ENCODE results near the gene CABLES2.

CABLES2 gene

GRCh38 chr20:62357187-62357667 lies 49.9 kb downstream of the CABLES2 start:
- H3K9me3 ChIP-seq (ENCODE audit: control insufficient read depth, insufficient read depth, low read length), result no peaks in the 10 kb centered on the region
- no peak overlapping the region for H3K4me3 ChIP-seq (ENCODE audit: low read length)
- no peak for TF ChIP-seq CTCF (IDR thresholded peaks at IDR 0.05; ENCODE audit: low read depth, low read length, poor library complexity, severe bottlenecking)
- no peak for TF ChIP-seq EZH2phosphoT487 (IDR thresholded peaks at IDR 0.05; ENCODE audit: borderline replicate concordance, low read length)
- no peak overlapping the region for H3K4me2 ChIP-seq (ENCODE audit: low read length)
- no peaks in the 10 kb centered on the region for H3K79me2 ChIP-seq (ENCODE audit: control insufficient read depth, low read length)
- H3K36me3 ChIP-seq (ENCODE audit: control insufficient read depth, low read length), result no peaks in the 10 kb centered on the region
- H3K27ac ChIP-seq (ENCODE audit: low read depth, low read length), result no peak overlapping the region
- H3K27me3 ChIP-seq (ENCODE audit: control insufficient read depth, low read length), result no peaks in the 10 kb centered on the region
- peaks cover 17% of the 10 kb centered on the region for H3K4me1 ChIP-seq (ENCODE audit: control insufficient read depth, low read length)
- H3F3A ChIP-seq (ENCODE audit: control insufficient read depth, insufficient read depth), result no peaks in the 10 kb centered on the region
- H4K20me1 ChIP-seq (ENCODE audit: control insufficient read depth, insufficient read depth, low read depth, low read length), result no peaks in the 10 kb centered on the region
- H3K9me2 ChIP-seq (replicated peaks; ENCODE audit: control insufficient read depth, low read length), result no peaks in the 10 kb centered on the region

- H3K9me3 ChIP-seq (ENCODE audit: control insufficient read depth, insufficient read depth, low read length), result no peaks in the 10 kb centered on the region
- peaks cover 17% of the 10 kb centered on the region for H3K4me1 ChIP-seq (ENCODE audit: control insufficient read depth, low read length)
- no peaks in the 10 kb centered on the region for H4K20me1 ChIP-seq (ENCODE audit: control insufficient read depth, insufficient read depth, low read depth, low read length)
- H3F3A ChIP-seq (ENCODE audit: control insufficient read depth, insufficient read depth), result no peaks in the 10 kb centered on the region
- no peaks in the 10 kb centered on the region for H3K9me2 ChIP-seq (replicated peaks; ENCODE audit: control insufficient read depth, low read length)
- H3K4me2 ChIP-seq (ENCODE audit: low read length), result no peak overlapping the region
- H3K4me3 ChIP-seq (ENCODE audit: low read length), result no peak overlapping the region
- TF ChIP-seq EZH2phosphoT487 (IDR thresholded peaks at IDR 0.05; ENCODE audit: borderline replicate concordance, low read length) (no peak), CTCF (IDR thresholded peaks at IDR 0.05; ENCODE audit: low read depth, low read length, poor library complexity, severe bottlenecking) (no peak)
- no peak overlapping the region for H3K27ac ChIP-seq (ENCODE audit: low read depth, low read length)
- no peaks in the 10 kb centered on the region; the same call in 1 of the 2 replicates for H3K36me3 ChIP-seq (ENCODE audit: control insufficient read depth, low read length)
- H3K79me2 ChIP-seq (ENCODE audit: control insufficient read depth, low read length), result no peaks in the 10 kb centered on the region
- H3K27me3 ChIP-seq (ENCODE audit: control insufficient read depth, low read length), result no peaks in the 10 kb centered on the region
These were observed 50.4 kb downstream of the CABLES2 start for GRCh38 chr20:62356589-62357186.

GRCh38 chr20:62355878-62356588 lies 51.1 kb downstream of the CABLES2 start:
- TF ChIP-seq EZH2phosphoT487 (IDR thresholded peaks at IDR 0.05; ENCODE audit: borderline replicate concordance, low read length), result no peak
- no peak for TF ChIP-seq CTCF (IDR thresholded peaks at IDR 0.05; ENCODE audit: low read depth, low read length, poor library complexity, severe bottlenecking)
- H3K9me2 ChIP-seq (replicated peaks; ENCODE audit: control insufficient read depth, low read length), result no peaks in the 10 kb centered on the region
- no peaks in the 10 kb centered on the region for H3F3A ChIP-seq (ENCODE audit: control insufficient read depth, insufficient read depth)
- no peak overlapping the region for H3K27ac ChIP-seq (ENCODE audit: low read depth, low read length)
- H3K79me2 ChIP-seq (ENCODE audit: control insufficient read depth, low read length), result no peaks in the 10 kb centered on the region
- H3K27me3 ChIP-seq (ENCODE audit: control insufficient read depth, low read length), result no peaks in the 10 kb centered on the region
- H4K20me1 ChIP-seq (ENCODE audit: control insufficient read depth, insufficient read depth, low read depth, low read length), result no peaks in the 10 kb centered on the region
- H3K4me2 ChIP-seq (ENCODE audit: low read length), result no peak overlapping the region
- no peaks in the 10 kb centered on the region for H3K9me3 ChIP-seq (ENCODE audit: control insufficient read depth, insufficient read depth, low read length)
- no peak overlapping the region for H3K4me3 ChIP-seq (ENCODE audit: low read length)
- H3K36me3 ChIP-seq (ENCODE audit: control insufficient read depth, low read length), result no peaks in the 10 kb centered on the region; the same call in 1 of the 2 replicates
- peaks cover 17% of the 10 kb centered on the region for H3K4me1 ChIP-seq (ENCODE audit: control insufficient read depth, low read length)
